Panc1 (cell line): ENCODE data around the gene RBM23. TPM values are rescaled to one million over a fixed set of nuclear protein-coding genes. Genes with fewer than 3 reads are reported as not detected.

Experiments used
- ATAC-seq: fragments of 200-7000 bp; cut with Tn5 transposase; 2 replicates; pipeline ENCODE4 v1.9.1; 2020; ENCODE audit warnings: mild to moderate bottlenecking, moderate library complexity
- BruUV-seq: library from RNA; stranded (reverse); fragments of 400-500 nt; replicated peaks from 2 replicates; lab custom pipeline; 2021; lab: Mats Ljungman, UMichigan
- CTCF ChIA-PET: fragments of 300-600 bp; sonication (Branson Sonifier 250); formaldehyde crosslinking; loops from one replicate; lab custom pipeline; 2022; ENCODE audit warnings: antibody characterized with exemption; lab: Charles Lee
- POLR2A ChIA-PET: fragments of 300-600 bp; sonication (Branson Sonifier 250); formaldehyde crosslinking; loops from one replicate; lab custom pipeline; 2022; ENCODE audit warnings: antibody characterized with exemption; lab: Charles Lee
- DNase-seq: peaks from one replicate; pipeline ENCODE4 v3.0.0-alpha.2; 2010; ENCODE audit warnings: low read depth, low spot score
- H3K27ac ChIP-seq: 2 replicates; pipeline ENCODE4 v1.5.1; 2011; ENCODE audit warnings: mild to moderate bottlenecking, low read length, inconsistent platforms
- H3K27me3 ChIP-seq: fragments of 200-500 bp; sonication (Bioruptor generic); 2 replicates; pipeline ENCODE4 v1.6.0; 2014; ENCODE audit warnings: low read length, inconsistent platforms; ENCODE audit not compliant: control insufficient read depth, insufficient read depth
- H3K36me3 ChIP-seq: fragments of 200-500 bp; sonication (Bioruptor generic); 2 replicates; pipeline ENCODE4 v1.5.1; 2014; ENCODE audit warnings: inconsistent platforms, mild to moderate bottlenecking, low read length, moderate library complexity; ENCODE audit not compliant: control insufficient read depth, insufficient read depth
- H3K4me1 ChIP-seq: 2 replicates; pipeline ENCODE4 v1.5.1; 2011; ENCODE audit warnings: inconsistent platforms, mild to moderate bottlenecking, low read length, moderate library complexity; ENCODE audit not compliant: control insufficient read depth, insufficient read depth
- H3K4me3 ChIP-seq, 2 experiments: 2 replicates each; pipeline ENCODE4 v1.5.1; 2011 to 2012; ENCODE audit warnings: low read depth in 2 of 2, low read length in 2 of 2, mild to moderate bottlenecking in 2 of 2, inconsistent platforms in 1 of 2, moderate library complexity in 1 of 2
- H3K9me3 ChIP-seq: fragments of 200-500 bp; sonication (Bioruptor generic); 2 replicates; pipeline ENCODE4 v1.5.1; 2014; ENCODE audit warnings: low read depth, mild to moderate bottlenecking, inconsistent platforms, low read length, moderate library complexity; ENCODE audit not compliant: control insufficient read depth, insufficient read depth
- CTCF ChIP-seq: fragments of 450-650 bp; IDR thresholded peaks from 2 replicates; pipeline ENCODE4 v1.5.1; 2017; ENCODE audit warnings: mild to moderate bottlenecking
- POLR2AphosphoS5 ChIP-seq: IDR thresholded peaks from 2 replicates; pipeline ENCODE4 v1.6.1; 2012; ENCODE audit warnings: mild to moderate bottlenecking, low read depth, low read length, moderate library complexity
- REST ChIP-seq, 2 experiments: IDR thresholded peaks; 2 replicates each; pipeline ENCODE4 v1.6.1; 2011 to 2012; ENCODE audit warnings: low read depth in 2 of 2, control low read depth in 1 of 2, low read length in 1 of 2, mild to moderate bottlenecking in 1 of 2, moderate library complexity in 1 of 2; ENCODE audit not compliant: insufficient read depth in 1 of 2
- SIN3A ChIP-seq: IDR thresholded peaks from 2 replicates; pipeline ENCODE4 v1.6.1; 2012; ENCODE audit warnings: low read depth, mild to moderate bottlenecking, low read length, moderate library complexity, borderline replicate concordance; ENCODE audit not compliant: insufficient read depth
- TCF7L2 ChIP-seq: IDR thresholded peaks from 2 replicates; pipeline ENCODE4 v1.6.1; 2011; ENCODE audit warnings: mild to moderate bottlenecking, low read depth, low read length, inconsistent platforms
- in situ Hi-C: cut with HindIII; loops from 2 replicates; pipeline ENCODE4 v1.10.0; 2016; ENCODE audit warnings: low sequenced_read_pairs, low pct_unique_long_range_greater_than_20kb
- intact Hi-C: fragments of 100-400 bp; cut with micrococcal nuclease; formaldehyde crosslinking; loops from one replicate; pipeline ENCODE4 v1.10.0; 2022; ENCODE audit not compliant: unreplicated experiment
- total RNA-seq: library from RNA; stranded (reverse); gene quantifications from one replicate; pipeline ENCODE4 v1.2.1, GENCODE V29; 2021; ENCODE audit not compliant: unreplicated experiment

The RBM23 gene
- total RNA-seq, 1 experiment from 2014 or later = 47.2 TPM

GRCh38 chr14:22896760-22897159 is 22.2 kb downstream of the RBM23 start:
- Histone ChIP-seq H3K27me3 (no peaks in the 10 kb centered on the region), H3K9me3 (no peaks in the 10 kb centered on the region), H3K27ac (no peak overlapping the region), H3K4me1 (no peaks in the 10 kb centered on the region), H3K36me3 (peaks cover 4% of the 10 kb centered on the region; the same call in 1 of the 2 replicates), H3K4me3 (no peak overlapping the region)
- intact Hi-C loops = no loop called here
- no TSS peak for BruUV-seq
- in situ Hi-C loops = no loop called here
- CTCF ChIA-PET = interaction anchor here (0.5 to 0.6 kb wide), 2 partner anchors 47 to 898 kb away, joined by 4 read pairs; no protein-coding TSS in a partner anchor
- ATAC-seq = no peak
- TF ChIP-seq POLR2AphosphoS5 (no peak), CTCF (no peak), SIN3A (no peak), TCF7L2 (no peak), REST (IDR thresholded peaks at IDR 0.05; ENCODE audit: insufficient read depth in 1 of 2, low read depth in 2 of 2, low read length in 1 of 2) (no peak)
- DNase-seq = no peak
- POLR2A ChIA-PET = no interaction called here

GRCh38 chr14:22896356-22896755 is 22.6 kb downstream of the RBM23 start:
- Histone ChIP-seq H3K4me3 (no peak overlapping the region), H3K27me3 (no peaks in the 10 kb centered on the region), H3K27ac (no peak overlapping the region), H3K36me3 (peaks cover 3% of the 10 kb centered on the region; the same call in 1 of the 2 replicates), H3K9me3 (no peaks in the 10 kb centered on the region), H3K4me1 (no peaks in the 10 kb centered on the region)
- CTCF ChIA-PET = interaction anchor here (0.5 to 0.6 kb wide), 2 partner anchors 48 to 897 kb away, joined by 4 read pairs; no protein-coding TSS in a partner anchor
- TF ChIP-seq CTCF (no peak), POLR2AphosphoS5 (no peak), SIN3A (no peak), TCF7L2 (no peak), REST (IDR thresholded peaks at IDR 0.05; ENCODE audit: insufficient read depth in 1 of 2, low read depth in 2 of 2, low read length in 1 of 2) (no peak)
- no TSS peak for BruUV-seq
- no peak for ATAC-seq
- POLR2A ChIA-PET = no interaction called here
- in situ Hi-C loops (no loop called here), intact Hi-C loops (no loop called here)
- DNase-seq = no peak
